H1 (cell line): Measurements from ENCODE around the gene MEFV.

Source experiments
- BACH1 ChIP-seq: IDR thresholded peaks from 2 replicates; pipeline ENCODE4 v1.6.1; 2012; ENCODE audit warnings: low read length, improper control_type of control experiment
- GTF2F1 ChIP-seq: IDR thresholded peaks from 2 replicates; pipeline ENCODE4 v1.6.1; 2012; ENCODE audit warnings: low read depth, low read length, improper control_type of control experiment, borderline replicate concordance
- POLR2AphosphoS5 ChIP-seq: IDR thresholded peaks from 2 replicates; pipeline ENCODE4 v1.6.1; 2011; ENCODE audit warnings: low read depth, low read length
- TF ChIP-seq, protein P1 (sequence below), 3 experiments: IDR thresholded peaks; 1 replicate in 2 of 3; 2 replicates in 1 of 3; pipeline versions ENCODE4 v1.5.1 to v1.6.1; 2011; ENCODE audit warnings: low read length in 3 of 3, mild to moderate bottlenecking in 3 of 3, inconsistent platforms in 2 of 3, low read depth in 1 of 3, moderate library complexity in 1 of 3; ENCODE audit not compliant: insufficient read depth in 1 of 3; ENCODE audit errors: control extremely low read depth in 1 of 3
- TF ChIP-seq, protein P2 (sequence below): fragments of 300-600 bp; sonication (generic); IDR thresholded peaks from 2 replicates; pipeline ENCODE4 v1.7.1; 2012; ENCODE audit warnings: low read length, moderate library complexity, mild to moderate bottlenecking, inconsistent platforms; ENCODE audit not compliant: insufficient replicate concordance

DNA sequence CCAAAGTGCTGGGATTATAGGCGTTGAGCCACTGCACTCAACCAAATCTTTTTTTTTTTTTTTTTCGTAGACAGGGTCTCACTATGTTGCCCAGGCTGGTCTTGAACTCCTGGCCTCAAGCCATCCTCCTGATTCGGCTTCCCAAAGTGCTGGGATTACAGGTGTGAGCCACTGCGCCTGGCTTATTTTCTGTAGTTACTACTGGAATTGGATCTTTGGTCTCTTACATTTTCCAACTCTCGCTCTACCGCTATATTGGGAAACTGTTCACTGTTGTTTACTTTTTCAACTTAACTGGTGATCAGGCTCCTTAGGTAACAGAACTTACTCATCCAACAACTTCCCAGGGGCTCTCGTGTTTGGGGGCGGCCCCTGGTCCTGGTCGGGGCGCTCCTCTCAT, 35.6 kb downstream of the MEFV start:
- TF ChIP-seq BACH1 (no peak), POLR2AphosphoS5 (no peak), GTF2F1 (no peak)
- TF ChIP-seq, protein P1, sequence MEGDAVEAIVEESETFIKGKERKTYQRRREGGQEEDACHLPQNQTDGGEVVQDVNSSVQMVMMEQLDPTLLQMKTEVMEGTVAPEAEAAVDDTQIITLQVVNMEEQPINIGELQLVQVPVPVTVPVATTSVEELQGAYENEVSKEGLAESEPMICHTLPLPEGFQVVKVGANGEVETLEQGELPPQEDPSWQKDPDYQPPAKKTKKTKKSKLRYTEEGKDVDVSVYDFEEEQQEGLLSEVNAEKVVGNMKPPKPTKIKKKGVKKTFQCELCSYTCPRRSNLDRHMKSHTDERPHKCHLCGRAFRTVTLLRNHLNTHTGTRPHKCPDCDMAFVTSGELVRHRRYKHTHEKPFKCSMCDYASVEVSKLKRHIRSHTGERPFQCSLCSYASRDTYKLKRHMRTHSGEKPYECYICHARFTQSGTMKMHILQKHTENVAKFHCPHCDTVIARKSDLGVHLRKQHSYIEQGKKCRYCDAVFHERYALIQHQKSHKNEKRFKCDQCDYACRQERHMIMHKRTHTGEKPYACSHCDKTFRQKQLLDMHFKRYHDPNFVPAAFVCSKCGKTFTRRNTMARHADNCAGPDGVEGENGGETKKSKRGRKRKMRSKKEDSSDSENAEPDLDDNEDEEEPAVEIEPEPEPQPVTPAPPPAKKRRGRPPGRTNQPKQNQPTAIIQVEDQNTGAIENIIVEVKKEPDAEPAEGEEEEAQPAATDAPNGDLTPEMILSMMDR (IDR thresholded peaks at IDR 0.05; ENCODE audit: control extremely low read depth in 1 of 3, insufficient read depth in 1 of 3, low read depth in 1 of 3, low read length in 3 of 3), result no peak
- TF ChIP-seq, protein P2, sequence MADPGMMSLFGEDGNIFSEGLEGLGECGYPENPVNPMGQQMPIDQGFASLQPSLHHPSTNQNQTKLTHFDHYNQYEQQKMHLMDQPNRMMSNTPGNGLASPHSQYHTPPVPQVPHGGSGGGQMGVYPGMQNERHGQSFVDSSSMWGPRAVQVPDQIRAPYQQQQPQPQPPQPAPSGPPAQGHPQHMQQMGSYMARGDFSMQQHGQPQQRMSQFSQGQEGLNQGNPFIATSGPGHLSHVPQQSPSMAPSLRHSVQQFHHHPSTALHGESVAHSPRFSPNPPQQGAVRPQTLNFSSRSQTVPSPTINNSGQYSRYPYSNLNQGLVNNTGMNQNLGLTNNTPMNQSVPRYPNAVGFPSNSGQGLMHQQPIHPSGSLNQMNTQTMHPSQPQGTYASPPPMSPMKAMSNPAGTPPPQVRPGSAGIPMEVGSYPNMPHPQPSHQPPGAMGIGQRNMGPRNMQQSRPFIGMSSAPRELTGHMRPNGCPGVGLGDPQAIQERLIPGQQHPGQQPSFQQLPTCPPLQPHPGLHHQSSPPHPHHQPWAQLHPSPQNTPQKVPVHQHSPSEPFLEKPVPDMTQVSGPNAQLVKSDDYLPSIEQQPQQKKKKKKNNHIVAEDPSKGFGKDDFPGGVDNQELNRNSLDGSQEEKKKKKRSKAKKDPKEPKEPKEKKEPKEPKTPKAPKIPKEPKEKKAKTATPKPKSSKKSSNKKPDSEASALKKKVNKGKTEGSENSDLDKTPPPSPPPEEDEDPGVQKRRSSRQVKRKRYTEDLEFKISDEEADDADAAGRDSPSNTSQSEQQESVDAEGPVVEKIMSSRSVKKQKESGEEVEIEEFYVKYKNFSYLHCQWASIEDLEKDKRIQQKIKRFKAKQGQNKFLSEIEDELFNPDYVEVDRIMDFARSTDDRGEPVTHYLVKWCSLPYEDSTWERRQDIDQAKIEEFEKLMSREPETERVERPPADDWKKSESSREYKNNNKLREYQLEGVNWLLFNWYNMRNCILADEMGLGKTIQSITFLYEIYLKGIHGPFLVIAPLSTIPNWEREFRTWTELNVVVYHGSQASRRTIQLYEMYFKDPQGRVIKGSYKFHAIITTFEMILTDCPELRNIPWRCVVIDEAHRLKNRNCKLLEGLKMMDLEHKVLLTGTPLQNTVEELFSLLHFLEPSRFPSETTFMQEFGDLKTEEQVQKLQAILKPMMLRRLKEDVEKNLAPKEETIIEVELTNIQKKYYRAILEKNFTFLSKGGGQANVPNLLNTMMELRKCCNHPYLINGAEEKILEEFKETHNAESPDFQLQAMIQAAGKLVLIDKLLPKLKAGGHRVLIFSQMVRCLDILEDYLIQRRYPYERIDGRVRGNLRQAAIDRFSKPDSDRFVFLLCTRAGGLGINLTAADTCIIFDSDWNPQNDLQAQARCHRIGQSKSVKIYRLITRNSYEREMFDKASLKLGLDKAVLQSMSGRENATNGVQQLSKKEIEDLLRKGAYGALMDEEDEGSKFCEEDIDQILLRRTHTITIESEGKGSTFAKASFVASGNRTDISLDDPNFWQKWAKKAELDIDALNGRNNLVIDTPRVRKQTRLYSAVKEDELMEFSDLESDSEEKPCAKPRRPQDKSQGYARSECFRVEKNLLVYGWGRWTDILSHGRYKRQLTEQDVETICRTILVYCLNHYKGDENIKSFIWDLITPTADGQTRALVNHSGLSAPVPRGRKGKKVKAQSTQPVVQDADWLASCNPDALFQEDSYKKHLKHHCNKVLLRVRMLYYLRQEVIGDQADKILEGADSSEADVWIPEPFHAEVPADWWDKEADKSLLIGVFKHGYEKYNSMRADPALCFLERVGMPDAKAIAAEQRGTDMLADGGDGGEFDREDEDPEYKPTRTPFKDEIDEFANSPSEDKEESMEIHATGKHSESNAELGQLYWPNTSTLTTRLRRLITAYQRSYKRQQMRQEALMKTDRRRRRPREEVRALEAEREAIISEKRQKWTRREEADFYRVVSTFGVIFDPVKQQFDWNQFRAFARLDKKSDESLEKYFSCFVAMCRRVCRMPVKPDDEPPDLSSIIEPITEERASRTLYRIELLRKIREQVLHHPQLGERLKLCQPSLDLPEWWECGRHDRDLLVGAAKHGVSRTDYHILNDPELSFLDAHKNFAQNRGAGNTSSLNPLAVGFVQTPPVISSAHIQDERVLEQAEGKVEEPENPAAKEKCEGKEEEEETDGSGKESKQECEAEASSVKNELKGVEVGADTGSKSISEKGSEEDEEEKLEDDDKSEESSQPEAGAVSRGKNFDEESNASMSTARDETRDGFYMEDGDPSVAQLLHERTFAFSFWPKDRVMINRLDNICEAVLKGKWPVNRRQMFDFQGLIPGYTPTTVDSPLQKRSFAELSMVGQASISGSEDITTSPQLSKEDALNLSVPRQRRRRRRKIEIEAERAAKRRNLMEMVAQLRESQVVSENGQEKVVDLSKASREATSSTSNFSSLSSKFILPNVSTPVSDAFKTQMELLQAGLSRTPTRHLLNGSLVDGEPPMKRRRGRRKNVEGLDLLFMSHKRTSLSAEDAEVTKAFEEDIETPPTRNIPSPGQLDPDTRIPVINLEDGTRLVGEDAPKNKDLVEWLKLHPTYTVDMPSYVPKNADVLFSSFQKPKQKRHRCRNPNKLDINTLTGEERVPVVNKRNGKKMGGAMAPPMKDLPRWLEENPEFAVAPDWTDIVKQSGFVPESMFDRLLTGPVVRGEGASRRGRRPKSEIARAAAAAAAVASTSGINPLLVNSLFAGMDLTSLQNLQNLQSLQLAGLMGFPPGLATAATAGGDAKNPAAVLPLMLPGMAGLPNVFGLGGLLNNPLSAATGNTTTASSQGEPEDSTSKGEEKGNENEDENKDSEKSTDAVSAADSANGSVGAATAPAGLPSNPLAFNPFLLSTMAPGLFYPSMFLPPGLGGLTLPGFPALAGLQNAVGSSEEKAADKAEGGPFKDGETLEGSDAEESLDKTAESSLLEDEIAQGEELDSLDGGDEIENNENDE, result no peak
